Trophoblast cell (in vitro differentiated cells and primary cell): ENCODE measurements around the gene LAMC2.

Experiments used
- DNase-seq, 2 donors: peaks; one replicate each; pipeline ENCODE4 v3.0.0-alpha.2; 2016
- H2AFZ ChIP-seq: 2 replicates; pipeline ENCODE4 v1.6.1; 2013; ENCODE audit warnings: low read length, moderate library complexity, mild to moderate bottlenecking; ENCODE audit not compliant: insufficient read depth, poor library complexity
- H2AK5ac ChIP-seq: 2 replicates; pipeline ENCODE4 v1.6.1; 2013; ENCODE audit warnings: mild to moderate bottlenecking, low read length
- H2BK120ac ChIP-seq: 2 replicates; pipeline ENCODE4 v1.6.1; 2013; ENCODE audit warnings: low read length, mild to moderate bottlenecking, moderate library complexity; ENCODE audit not compliant: insufficient read depth, poor library complexity
- H2BK12ac ChIP-seq: 2 replicates; pipeline ENCODE4 v1.6.1; 2013; ENCODE audit warnings: mild to moderate bottlenecking, low read length, moderate library complexity
- H2BK5ac ChIP-seq: 2 replicates; pipeline ENCODE4 v1.6.1; 2013; ENCODE audit warnings: low read length, low read depth, moderate library complexity, mild to moderate bottlenecking; ENCODE audit not compliant: poor library complexity
- H3K14ac ChIP-seq: 2 replicates; pipeline ENCODE4 v1.6.1; 2013; ENCODE audit warnings: mild to moderate bottlenecking, low read length
- H3K18ac ChIP-seq: 2 replicates; pipeline ENCODE4 v1.6.1; 2013; ENCODE audit warnings: mild to moderate bottlenecking, low read length
- H3K23ac ChIP-seq: 2 replicates; pipeline ENCODE4 v1.6.1; 2013; ENCODE audit warnings: low read length
- H3K27ac ChIP-seq: 2 replicates; pipeline ENCODE4 v1.5.1; 2013; ENCODE audit warnings: low read depth, mild to moderate bottlenecking, inconsistent platforms, low read length, moderate library complexity
- H3K27me3 ChIP-seq: 2 replicates; pipeline ENCODE4 v1.6.1; 2013; ENCODE audit warnings: inconsistent platforms, mild to moderate bottlenecking, low read length, moderate library complexity; ENCODE audit not compliant: insufficient read depth
- H3K36me3 ChIP-seq, 2 experiments: 1 replicate in 1 of 2; 2 replicates in 1 of 2; pipeline ENCODE4 v1.6.1; 2013; ENCODE audit warnings: low read length in 2 of 2, mild to moderate bottlenecking in 2 of 2, moderate library complexity in 1 of 2; ENCODE audit not compliant: insufficient read depth in 2 of 2, control insufficient read depth in 1 of 2
- H3K4ac ChIP-seq: 2 replicates; pipeline ENCODE4 v1.6.1; 2013; ENCODE audit warnings: low read depth, mild to moderate bottlenecking, low read length, moderate library complexity
- H3K4me1 ChIP-seq, 2 experiments: 1 replicate in 1 of 2; 2 replicates in 1 of 2; pipeline ENCODE4 v1.6.1; 2013; ENCODE audit warnings: low read length in 2 of 2, mild to moderate bottlenecking in 2 of 2, moderate library complexity in 1 of 2; ENCODE audit not compliant: insufficient read depth in 2 of 2, control insufficient read depth in 1 of 2
- H3K4me2 ChIP-seq: 2 replicates; pipeline ENCODE4 v1.6.1; 2013; ENCODE audit warnings: inconsistent platforms, mild to moderate bottlenecking, low read length, moderate library complexity
- H3K4me3 ChIP-seq: 2 replicates; pipeline ENCODE4 v1.5.1; 2013; ENCODE audit warnings: mild to moderate bottlenecking, low read depth, low read length, inconsistent platforms
- H3K79me1 ChIP-seq: one replicate; pipeline ENCODE4 v1.6.1; 2013; ENCODE audit warnings: low read length
- H3K79me2 ChIP-seq: 2 replicates; pipeline ENCODE4 v1.6.1; 2013; ENCODE audit warnings: low read length, mild to moderate bottlenecking; ENCODE audit not compliant: control insufficient read depth, insufficient read depth, poor library complexity
- H3K9ac ChIP-seq: 2 replicates; pipeline ENCODE4 v1.6.1; 2013; ENCODE audit warnings: mild to moderate bottlenecking, low read length
- H3K9me3 ChIP-seq: 2 replicates; pipeline ENCODE4 v1.6.1; 2013; ENCODE audit warnings: low read depth, mild to moderate bottlenecking, control low read depth, inconsistent platforms, low read length; ENCODE audit not compliant: insufficient read depth
- H4K12ac ChIP-seq: 2 replicates; pipeline ENCODE4 v1.6.1; 2013; ENCODE audit warnings: low read depth, mild to moderate bottlenecking, low read length, moderate library complexity
- H4K8ac ChIP-seq: 2 replicates; pipeline ENCODE4 v1.6.1; 2013; ENCODE audit warnings: low read depth, mild to moderate bottlenecking, low read length, moderate library complexity
- H4K91ac ChIP-seq: one replicate; pipeline ENCODE4 v1.6.1; 2013; ENCODE audit warnings: low read depth, mild to moderate bottlenecking, low read length, moderate library complexity
- WGBS: extraction: QIAGEN DNeasy Blood & Tissue Kit; methylation state at CpG from one replicate; pipeline ENCODE4 v1.1.7; 2013; ENCODE audit warnings: missing lambda C conversion rate; ENCODE audit not compliant: insufficient read length, insufficient coverage; ENCODE audit errors: extremely low coverage; 5-methylcytosine and 5-hydroxymethylcytosine counted together

LAMC2 gene

DNA sequence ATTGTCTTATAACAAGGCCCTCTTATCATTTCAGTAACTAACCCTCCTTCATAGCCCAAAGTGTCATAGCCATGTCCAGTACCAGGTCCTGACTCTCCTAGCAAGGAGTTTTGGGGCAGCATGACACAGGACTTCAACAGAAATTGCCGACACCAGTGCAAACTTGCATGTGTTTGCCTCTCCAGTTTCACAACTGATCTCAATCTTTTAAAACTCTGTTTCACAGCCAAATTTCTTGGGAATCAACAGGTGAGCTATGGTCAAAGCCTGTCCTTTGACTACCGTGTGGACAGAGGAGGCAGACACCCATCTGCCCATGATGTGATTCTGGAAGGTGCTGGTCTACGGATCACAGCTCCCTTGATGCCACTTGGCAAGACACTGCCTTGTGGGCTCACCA, 36.8 kb downstream of the LAMC2 start:
- no peak overlapping the region for H3K23ac ChIP-seq
- H3K9ac ChIP-seq: no peak overlapping the region
- no CpG with 5 or more reads among the region's 3 CpGs for WGBS
- no peaks in the 10 kb centered on the region for H3K9me3 ChIP-seq
- no peak overlapping the region for H3K4me3 ChIP-seq
- no peak overlapping the region for H4K91ac ChIP-seq
- no peak overlapping the region for H2BK12ac ChIP-seq
- no peak overlapping the region for H2BK5ac ChIP-seq
- no peak overlapping the region for H3K4me2 ChIP-seq
- H3K79me1 ChIP-seq: no peaks in the 10 kb centered on the region
- no peak overlapping the region for H2AFZ ChIP-seq
- no peak overlapping the region for H2AK5ac ChIP-seq
- H3K27me3 ChIP-seq: no peaks in the 10 kb centered on the region
- no peak overlapping the region for H3K4ac ChIP-seq
- no peak overlapping the region for H2BK120ac ChIP-seq
- no peak overlapping the region for H4K12ac ChIP-seq
- peak in 1 of 2 donors; percentile 16 for DNase-seq
- H3K4me1 ChIP-seq: peaks cover 2 to 8% of the 10 kb centered on the region in 2 experiments
- H3K27ac ChIP-seq: no peak overlapping the region
- H3K18ac ChIP-seq: no peak overlapping the region
- H3K14ac ChIP-seq: no peak overlapping the region
- H3K36me3 ChIP-seq: peaks cover 0 to 3% of the 10 kb centered on the region in 2 experiments
- no peaks in the 10 kb centered on the region for H3K79me2 ChIP-seq
- no peak overlapping the region for H4K8ac ChIP-seq

DNA sequence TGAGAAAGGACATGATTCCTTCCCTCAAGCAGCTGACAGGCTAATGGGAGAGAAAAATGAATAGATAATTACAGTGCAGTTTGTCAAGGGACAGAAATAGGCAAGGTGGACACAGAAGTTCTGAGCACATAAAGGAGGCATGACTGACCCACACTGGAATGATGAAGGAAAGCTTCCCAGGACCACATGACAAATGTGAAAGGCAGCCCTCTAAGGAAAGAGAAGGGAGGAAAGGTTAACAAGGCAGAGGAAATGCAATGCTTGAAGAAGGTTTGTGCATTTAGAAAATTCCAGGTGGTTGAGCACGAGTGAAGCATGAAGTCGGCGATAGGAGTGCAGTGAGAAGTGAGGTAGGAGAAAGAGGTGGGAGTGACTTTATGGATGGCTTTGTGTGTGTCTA, 37.4 kb downstream of the LAMC2 start:
- Histone ChIP-seq H3K27ac (no peak overlapping the region), H3K79me2 (no peaks in the 10 kb centered on the region), H3K18ac (no peak overlapping the region), H3K14ac (no peak overlapping the region), H3K4me3 (no peak overlapping the region), H3K4ac (no peak overlapping the region), H2AK5ac (no peak overlapping the region), H2AFZ (no peak overlapping the region), H3K9ac (no peak overlapping the region), H2BK120ac (no peak overlapping the region), H3K27me3 (no peaks in the 10 kb centered on the region), H3K36me3 (peaks cover 0 to 5% of the 10 kb centered on the region in 2 experiments), H3K4me1 (peaks cover 8 to 14% of the 10 kb centered on the region in 2 experiments), H4K12ac (no peak overlapping the region), H4K8ac (no peak overlapping the region), H3K4me2 (no peak overlapping the region), H4K91ac (no peak overlapping the region), H3K9me3 (no peaks in the 10 kb centered on the region), H2BK12ac (no peak overlapping the region), H3K23ac (no peak overlapping the region), H3K79me1 (peaks cover 3% of the 10 kb centered on the region), H2BK5ac (no peak overlapping the region)
- no CpG with 5 or more reads among the region's 3 CpGs for WGBS
- DNase-seq: peak; percentile 82 to 85

DNA sequence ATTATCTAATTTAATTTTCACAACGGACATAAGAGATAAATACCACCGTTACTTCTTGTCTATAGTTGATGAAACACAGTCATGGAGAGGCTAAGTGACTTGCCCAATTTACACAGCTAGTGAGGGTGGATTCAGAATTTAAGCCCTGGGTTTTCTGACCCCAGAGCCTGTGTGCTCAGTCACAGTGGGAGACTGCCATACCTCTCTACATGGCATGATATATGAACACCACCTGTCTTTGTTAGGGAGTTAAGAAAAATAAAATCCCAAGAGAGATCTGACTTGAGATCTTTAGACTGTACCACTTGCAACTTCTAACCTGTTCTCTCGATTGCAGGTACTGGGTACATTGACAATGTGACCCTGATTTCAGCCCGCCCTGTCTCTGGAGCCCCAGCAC, 40.3 kb downstream of the LAMC2 start:
- no peak overlapping the region for H3K4me2 ChIP-seq
- H2AK5ac ChIP-seq: no peak overlapping the region
- H3K27me3 ChIP-seq: no peaks in the 10 kb centered on the region
- no peak overlapping the region for H4K8ac ChIP-seq
- H3K14ac ChIP-seq: no peak overlapping the region
- H2BK12ac ChIP-seq: no peak overlapping the region
- DNase-seq: no peak
- H2AFZ ChIP-seq: no peak overlapping the region
- H3K36me3 ChIP-seq: peaks cover 0 to 2% of the 10 kb centered on the region in 2 experiments
- H3K27ac ChIP-seq: no peak overlapping the region
- WGBS: no CpG with 5 or more reads among the region's 4 CpGs
- no peak overlapping the region for H2BK5ac ChIP-seq
- H3K9me3 ChIP-seq: no peaks in the 10 kb centered on the region
- H4K12ac ChIP-seq: no peak overlapping the region
- no peak overlapping the region for H3K23ac ChIP-seq
- peaks cover 17 to 22% of the 10 kb centered on the region in 2 experiments for H3K4me1 ChIP-seq
- no peak overlapping the region for H3K18ac ChIP-seq
- H3K4ac ChIP-seq: no peak overlapping the region
- peaks cover 2% of the 10 kb centered on the region for H3K79me2 ChIP-seq
- H3K79me1 ChIP-seq: peaks cover 6% of the 10 kb centered on the region
- no peak overlapping the region for H4K91ac ChIP-seq
- no peak overlapping the region for H3K4me3 ChIP-seq
- no peak overlapping the region for H3K9ac ChIP-seq
- no peak overlapping the region for H2BK120ac ChIP-seq

DNA sequence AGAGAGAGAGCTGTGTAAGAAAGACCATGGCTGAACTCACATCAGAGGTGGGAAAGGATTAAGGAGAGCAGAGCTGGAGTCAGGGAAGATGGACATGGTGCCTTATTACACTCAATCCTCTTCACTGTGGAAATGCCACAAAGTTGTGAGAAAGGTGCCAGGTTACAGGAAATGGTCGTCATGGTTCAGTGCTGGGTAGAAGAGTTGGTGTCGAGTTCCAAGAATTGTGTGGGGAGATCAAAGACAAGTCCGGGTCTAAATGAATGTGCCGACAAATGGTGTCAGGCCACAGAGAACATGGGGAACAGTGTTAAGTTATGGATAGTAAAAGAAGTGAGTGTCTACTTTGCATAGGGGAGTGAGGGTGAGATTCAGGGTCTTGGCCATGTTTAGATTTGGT, 40.9 kb downstream of the LAMC2 start:
- no peak overlapping the region for H2BK12ac ChIP-seq
- H2AFZ ChIP-seq: no peak overlapping the region
- H3K9ac ChIP-seq: no peak overlapping the region
- H3K79me2 ChIP-seq: peaks cover 2% of the 10 kb centered on the region
- H3K9me3 ChIP-seq: no peaks in the 10 kb centered on the region
- H4K8ac ChIP-seq: no peak overlapping the region
- DNase-seq: no peak
- no peak overlapping the region for H2AK5ac ChIP-seq
- H2BK120ac ChIP-seq: no peak overlapping the region
- no peak overlapping the region for H4K12ac ChIP-seq
- no peak overlapping the region for H2BK5ac ChIP-seq
- H3K14ac ChIP-seq: no peak overlapping the region
- no peak overlapping the region for H3K23ac ChIP-seq
- H3K18ac ChIP-seq: no peak overlapping the region
- H3K4ac ChIP-seq: no peak overlapping the region
- no peak overlapping the region for H3K4me2 ChIP-seq
- peaks cover 0 to 2% of the 10 kb centered on the region in 2 experiments for H3K36me3 ChIP-seq
- no peak overlapping the region for H4K91ac ChIP-seq
- H3K79me1 ChIP-seq: peaks cover 6% of the 10 kb centered on the region
- WGBS: no CpG with 5 or more reads among the region's 4 CpGs
- H3K4me3 ChIP-seq: no peak overlapping the region
- H3K4me1 ChIP-seq: peaks cover 17 to 22% of the 10 kb centered on the region in 2 experiments
- H3K27ac ChIP-seq: no peak overlapping the region
- H3K27me3 ChIP-seq: no peaks in the 10 kb centered on the region
